HCT116 (cell line): ENCODE results near the gene PTPRA. TPM values are rescaled to one million over a fixed set of nuclear protein-coding genes. Genes with fewer than 3 reads are reported as not detected.

Experiments
- ATAC-seq: fragments of 200-7000 bp; cut with Tn5 transposase; 2 replicates; pipeline ENCODE4 v1.9.1; 2020; ENCODE audit warnings: mild to moderate bottlenecking, moderate library complexity
- BruUV-seq: library from RNA; stranded (reverse); fragments of 400-500 nt; replicated peaks from 2 replicates; lab custom pipeline; 2021; lab: Mats Ljungman, UMichigan
- CTCF ChIA-PET: fragments of 300-600 bp; sonication (Branson Sonifier 250); formaldehyde crosslinking; loops from one replicate; lab custom pipeline; 2021; ENCODE audit warnings: antibody characterized with exemption; lab: Charles Lee
- POLR2A ChIA-PET: fragments of 300-600, 350-600 bp; sonication (Branson Sonifier 250); formaldehyde crosslinking; loops from one replicate; lab custom pipeline; 2021; ENCODE audit warnings: antibody characterized with exemption; lab: Charles Lee
- RAD21 ChIA-PET, 2 experiments: fragments of 300-600 bp; sonication (Branson Sonifier 250); formaldehyde crosslinking; loops; one replicate each; lab custom pipeline; 2023; ENCODE audit warnings: low total read pairs in 2 of 2; ENCODE audit not compliant: uncharacterized antibody in 2 of 2, unreplicated experiment in 2 of 2, low non-redundant PET in 1 of 2; lab: Charles Lee
- DNase-seq: peaks from one replicate; pipeline ENCODE4 v3.0.0-alpha.2; 2010; ENCODE audit warnings: low read depth, low spot score
- H2AFZ ChIP-seq: fragments of 200-600 bp; shearing (Covaris generic), sonication (generic); 2 replicates; pipeline ENCODE4 v1.6.1; 2017; ENCODE audit warnings: low read depth, mixed run types, mixed read lengths, antibody characterized with exemption, low read length; ENCODE audit not compliant: poor library complexity, severe bottlenecking
- H3K27ac ChIP-seq: 2 replicates; pipeline ENCODE4 v1.5.1; 2012; ENCODE audit warnings: low read depth, low read length
- H3K27me3 ChIP-seq: fragments of 200-600 bp; sonication (generic); 2 replicates; pipeline ENCODE4 v1.6.1; 2016; ENCODE audit warnings: mixed run types, low read length, mixed read lengths; ENCODE audit not compliant: insufficient read depth
- H3K36me3 ChIP-seq, 2 experiments: fragments of 200-500 bp in 1 of 2; fragments of 200-600 bp in 1 of 2; sonication (Bioruptor generic) in 1 of 2; sonication (generic) in 1 of 2; 2 replicates each; pipeline versions ENCODE4 v1.5.1 to v1.6.1; 2014 to 2016; ENCODE audit warnings: low read length in 2 of 2, inconsistent platforms in 1 of 2, mixed read lengths in 1 of 2, mixed run types in 1 of 2; ENCODE audit not compliant: insufficient read depth in 2 of 2, control insufficient read depth in 1 of 2
- H3K4me1 ChIP-seq, 2 experiments: fragments of 200-600 bp in 1 of 2; sonication (generic) in 1 of 2; 2 replicates each; pipeline versions ENCODE4 v1.5.1 to v1.6.1; 2012 to 2017; ENCODE audit warnings: low read length in 2 of 2, inconsistent platforms in 1 of 2, mild to moderate bottlenecking in 1 of 2, mixed read lengths in 1 of 2, mixed run types in 1 of 2, moderate library complexity in 1 of 2; ENCODE audit not compliant: insufficient read depth in 2 of 2, control insufficient read depth in 1 of 2
- H3K4me2 ChIP-seq: fragments of 200-600 bp; sonication (generic); 2 replicates; pipeline ENCODE4 v1.6.1; 2017; ENCODE audit warnings: mixed run types, low read length, mixed read lengths
- H3K4me3 ChIP-seq, 2 experiments: fragments of 200-600 bp in 1 of 2; sonication (generic) in 1 of 2; replicated peaks in 1 of 2; 2 replicates each; pipeline ENCODE4 v1.5.1; 2011 to 2016; ENCODE audit warnings: low read length in 2 of 2, control low read depth in 1 of 2, low read depth in 1 of 2, mild to moderate bottlenecking in 1 of 2, mixed read lengths in 1 of 2, mixed run types in 1 of 2
- H3K79me2 ChIP-seq: fragments of 200-600 bp; sonication (generic); 2 replicates; pipeline ENCODE4 v1.6.1; 2017; ENCODE audit warnings: mild to moderate bottlenecking, mixed run types, low read length, moderate library complexity, mixed read lengths; ENCODE audit not compliant: insufficient read depth
- H3K9ac ChIP-seq: fragments of 200-600 bp; sonication (generic); 2 replicates; pipeline ENCODE4 v1.6.1; 2016; ENCODE audit warnings: low read length, mixed read lengths
- H3K9me2 ChIP-seq: fragments of 200-600 bp; sonication (generic), shearing (Covaris generic); 2 replicates; pipeline ENCODE4 v1.6.1; 2017; ENCODE audit warnings: mixed run types, mild to moderate bottlenecking, moderate library complexity; ENCODE audit not compliant: insufficient read depth
- H3K9me3 ChIP-seq, 2 experiments: fragments of 200-500 bp in 1 of 2; fragments of 200-600 bp in 1 of 2; sonication (Bioruptor generic) in 1 of 2; sonication (generic) in 1 of 2; 2 replicates each; pipeline ENCODE4 v1.6.1; 2014 to 2017; ENCODE audit warnings: low read length in 2 of 2, mixed read lengths in 2 of 2, inconsistent platforms in 1 of 2, low read depth in 1 of 2, mild to moderate bottlenecking in 1 of 2, mixed run types in 1 of 2, moderate library complexity in 1 of 2; ENCODE audit not compliant: control insufficient read depth in 1 of 2, insufficient read depth in 1 of 2
- H4K20me1 ChIP-seq: fragments of 200-600 bp; sonication (generic), shearing (Covaris generic); 2 replicates; pipeline ENCODE4 v1.6.1; 2017; ENCODE audit warnings: mixed run types, mild to moderate bottlenecking, moderate library complexity; ENCODE audit not compliant: insufficient read depth
- ATF3 ChIP-seq: IDR thresholded peaks from 2 replicates; pipeline ENCODE4 v1.6.1; 2012
- CTCF ChIP-seq, 3 experiments: fragments of 200-600 bp in 1 of 3; sonication (generic) in 1 of 3; IDR thresholded peaks in 2 of 3; conservative IDR thresholded peaks in 1 of 3; 2 replicates each; pipeline ENCODE4 v1.5.1; 2012 to 2017; ENCODE audit warnings: low read depth in 2 of 3, low read length in 2 of 3, antibody characterized with exemption in 1 of 3, borderline replicate concordance in 1 of 3, control low read depth in 1 of 3, mild to moderate bottlenecking in 1 of 3, mixed read lengths in 1 of 3, mixed run types in 1 of 3, moderate library complexity in 1 of 3; ENCODE audit not compliant: insufficient read depth in 1 of 3
- EGR1 ChIP-seq: IDR thresholded peaks from 2 replicates; pipeline ENCODE4 v1.6.1; 2012; ENCODE audit warnings: low read depth
- EZH2 ChIP-seq: fragments of 200-600 bp; sonication (generic); IDR thresholded peaks from 2 replicates; pipeline ENCODE4 v1.6.1; 2017; ENCODE audit warnings: antibody characterized with exemption, mixed run types
- POLR2A ChIP-seq: IDR thresholded peaks from 2 replicates; pipeline ENCODE4 v1.7.0; 2011; ENCODE audit warnings: borderline replicate concordance; ENCODE audit not compliant: insufficient read depth, insufficient read length; ENCODE audit errors: extremely low read depth
- SRF ChIP-seq: IDR thresholded peaks from 2 replicates; pipeline ENCODE4 v1.6.1; 2012; ENCODE audit warnings: low read depth
- TCF7L2 ChIP-seq: IDR thresholded peaks from 2 replicates; pipeline ENCODE4 v1.7.0; 2011; ENCODE audit warnings: borderline replicate concordance, inconsistent platforms; ENCODE audit not compliant: insufficient read depth, insufficient read length; ENCODE audit errors: extremely low read depth
- YY1 ChIP-seq: IDR thresholded peaks from 2 replicates; pipeline ENCODE4 v1.6.1; 2011; ENCODE audit warnings: low read length, low read depth, moderate library complexity, mild to moderate bottlenecking; ENCODE audit not compliant: insufficient replicate concordance; ENCODE audit errors: extremely low read depth
- ZBTB33 ChIP-seq: IDR thresholded peaks from 2 replicates; pipeline ENCODE4 v1.6.1; 2011; ENCODE audit warnings: mild to moderate bottlenecking, low read length, moderate library complexity; ENCODE audit not compliant: insufficient replicate concordance; ENCODE audit errors: extremely low read depth
- ZNF274 ChIP-seq: fragments of 200-500 bp; sonication (Bioruptor generic); IDR thresholded peaks from 2 replicates; pipeline ENCODE4 v1.6.1; 2014; ENCODE audit warnings: mild to moderate bottlenecking, low read depth, low read length, inconsistent platforms
- intact Hi-C: fragments of 100-400 bp; cut with micrococcal nuclease; formaldehyde crosslinking; loops from 2 replicates; pipeline ENCODE4 v1.10.0; 2022
- total RNA-seq: library from RNA; stranded (reverse); gene quantifications from one replicate; pipeline ENCODE4 v1.2.1, GENCODE V29; 2021; ENCODE audit not compliant: unreplicated experiment

The PTPRA gene
- total RNA-seq, 1 experiment from 2014 or later = 44.6 TPM

GRCh38 chr20:2967841-2968240 lies 94.6 kb downstream of the PTPRA start:
- Histone ChIP-seq H3K9me3 (no peaks in the 10 kb centered on the region), H3K27ac (no peak overlapping the region), H3K27me3 (no peaks in the 10 kb centered on the region), H3K79me2 (peaks cover 4% of the 10 kb centered on the region), H3K4me2 (no peak overlapping the region), H2AFZ (no peak overlapping the region), H3K9ac (no peak overlapping the region), H4K20me1 (no peaks in the 10 kb centered on the region), H3K4me3 (no peak overlapping the region), H3K4me1 (no peaks in the 10 kb centered on the region), H3K36me3 (no peaks in the 10 kb centered on the region; a peak in 1 of 4 replicates), H3K9me2 (no peaks in the 10 kb centered on the region)
- ChIA-PET RAD21 (no interaction called here), CTCF (no interaction called here), POLR2A (no interaction called here)
- BruUV-seq = no TSS peak
- TF ChIP-seq POLR2A (no peak), SRF (no peak), ZNF274 (no peak), EZH2 (no peak), EGR1 (no peak), CTCF (IDR thresholded peaks at IDR 0.05 in 2 of 3, conservative IDR thresholded peaks at IDR 0.05 in 1 of 3; ENCODE audit: borderline replicate concordance in 1 of 3, insufficient read depth in 1 of 3, low read depth in 2 of 3, low read length in 2 of 3) (no peak), ZBTB33 (no peak), YY1 (no peak), TCF7L2 (no peak), ATF3 (no peak)
- intact Hi-C loops = no loop called here
- DNase-seq (no peak), ATAC-seq (no peak)
